C4-2B (cell line): ENCODE measurements around the gene SLC25A51.

Experiments
- H3K27ac ChIP-seq: fragments of 450-650 bp; 2 replicates; pipeline ENCODE4 v1.5.1; 2017
- CTCF ChIP-seq: fragments of 450-650 bp; conservative IDR thresholded peaks from 2 replicates; pipeline ENCODE4 v1.5.1; 2017; ENCODE audit warnings: mild to moderate bottlenecking
- ZFX ChIP-seq: fragments of 450-650 bp; IDR thresholded peaks from 2 replicates; pipeline ENCODE4 v1.6.1; 2017

Gene SLC25A51

GRCh38 chr9:37936965-37937364, 33.0 kb upstream of the SLC25A51 start:
- no peak overlapping the region for H3K27ac ChIP-seq
- no peak for TF ChIP-seq CTCF
- TF ChIP-seq ZFX, result no peak

- no peak overlapping the region for H3K27ac ChIP-seq
- no peak for TF ChIP-seq CTCF
- no peak for TF ChIP-seq ZFX
Observed at GRCh38 chr9:37936376-37936775, 32.4 kb upstream of the SLC25A51 start.

- H3K27ac ChIP-seq, result no peak overlapping the region
- TF ChIP-seq CTCF (no peak), ZFX (no peak)
Observed at GRCh38 chr9:37935096-37935495, 31.2 kb upstream of the SLC25A51 start.

GRCh38 chr9:37931592-37931991, 27.7 kb upstream of the SLC25A51 start:
- no peak for TF ChIP-seq ZFX
- no peak for TF ChIP-seq CTCF

GRCh38 chr9:37929441-37929895, 25.5 kb upstream of the SLC25A51 start:
- no peak overlapping the region for H3K27ac ChIP-seq
- no peak for TF ChIP-seq ZFX
- TF ChIP-seq CTCF, result no peak

More at GRCh38 chr9:37931592-37931991, 27.7 kb upstream of the SLC25A51 start:
- H3K27ac ChIP-seq, result no peak overlapping the region

GRCh38 chr9:37928552-37929430, 24.9 kb upstream of the SLC25A51 start:
- H3K27ac ChIP-seq, result no peak overlapping the region
- TF ChIP-seq CTCF (no peak), ZFX (no peak)
